HepG2 (cell line): ENCODE data around the gene SSPN. TPM values are rescaled to one million over a fixed set of nuclear protein-coding genes. Genes with fewer than 3 reads are reported as not detected.
"Not testable (repeated sequence)": the region's sequence is repeated elsewhere in the genome, so short reads cannot be mapped to it uniquely, and the experiment has no call there.

Source experiments
- ATAC-seq: fragments of 200-7000 bp; cut with Tn5 transposase; 3 replicates; pipeline ENCODE4 v1.9.1; 2020; ENCODE audit warnings: mild to moderate bottlenecking, moderate library complexity
- BruUV-seq: library from RNA; stranded (reverse); fragments of 400-500 nt; replicated peaks from 2 replicates; lab custom pipeline; 2021; lab: Mats Ljungman, UMichigan
- CTCF ChIA-PET: fragments of 300-600 bp; formaldehyde crosslinking; extraction: SDS; loops from one replicate; lab custom pipeline; 2021; ENCODE audit warnings: low total read pairs, inconsistent platforms, low intra/inter-chr PET ratio; lab: Yijun Ruan, JAX
- POLR2A ChIA-PET: fragments of 350-600 bp; sonication (Branson Sonifier 250); formaldehyde crosslinking; loops from one replicate; lab custom pipeline; 2020; ENCODE audit warnings: antibody characterized with exemption, inconsistent platforms; lab: Yijun Ruan, JAX
- DNase-seq: peaks from one replicate; pipeline ENCODE4 v3.0.0-alpha.2; 2015; ENCODE audit warnings: low spot score
- FAIRE-seq: peaks from 3 replicates; lab custom pipeline; 2011; peaks lifted over from hg19 to GRCh38; lab: Jason Lieb, UNC
- H2AFZ ChIP-seq: one replicate; pipeline ENCODE4 v1.6.1; 2011; ENCODE audit warnings: low read length, inconsistent platforms
- H3K27ac ChIP-seq: fragments of 300-600 bp; 3 replicates; pipeline ENCODE4 v1.8.0; 2011; ENCODE audit warnings: mixed run types, mild to moderate bottlenecking, mixed read lengths, low read length, inconsistent platforms; ENCODE audit not compliant: insufficient read depth; ENCODE audit errors: extremely low read length
- H3K27me3 ChIP-seq, 2 experiments: fragments of 200-600 bp in 1 of 2; 2 replicates in 1 of 2; 3 replicates in 1 of 2; pipeline versions ENCODE4 v1.6.0 to v1.8.0; 2011; ENCODE audit warnings: low read length in 2 of 2, mild to moderate bottlenecking in 2 of 2, moderate library complexity in 2 of 2, inconsistent platforms in 1 of 2; ENCODE audit not compliant: insufficient read depth in 2 of 2, control insufficient read depth in 1 of 2
- H3K36me3 ChIP-seq, 2 experiments: fragments of 200-600 bp in 1 of 2; replicated peaks in 1 of 2; 2 replicates in 1 of 2; 3 replicates in 1 of 2; pipeline versions ENCODE4 v1.5.1 to v1.8.0; 2011; ENCODE audit warnings: low read length in 2 of 2, inconsistent platforms in 1 of 2; ENCODE audit not compliant: insufficient read depth in 2 of 2, control insufficient read depth in 1 of 2
- H3K4me1 ChIP-seq: 2 replicates; pipeline ENCODE4 v1.5.1; 2012; ENCODE audit warnings: low read length, inconsistent platforms; ENCODE audit not compliant: insufficient read depth
- H3K4me2 ChIP-seq: 2 replicates; pipeline ENCODE4 v1.6.0; 2011; ENCODE audit warnings: low read depth, low read length, inconsistent platforms
- H3K4me3 ChIP-seq, 3 experiments: fragments of 200-600 bp in 1 of 3; sonication (generic), shearing (Covaris generic) in 1 of 3; replicated peaks in 1 of 3; 2 replicates each; pipeline ENCODE4 v1.5.1; 2011 to 2016; ENCODE audit warnings: low read length in 3 of 3, inconsistent platforms in 2 of 3, low read depth in 2 of 3, mild to moderate bottlenecking in 2 of 3, control low read depth in 1 of 3, mixed read lengths in 1 of 3; ENCODE audit not compliant: insufficient read depth in 1 of 3
- H3K79me2 ChIP-seq: one replicate; pipeline ENCODE4 v1.6.1; 2011; ENCODE audit warnings: low read length, inconsistent platforms; ENCODE audit not compliant: insufficient read depth
- H3K9ac ChIP-seq: 2 replicates; pipeline ENCODE4 v1.6.0; 2011; ENCODE audit warnings: mild to moderate bottlenecking, low read depth, low read length, inconsistent platforms; ENCODE audit not compliant: insufficient read depth
- H3K9me3 ChIP-seq: 2 replicates; pipeline ENCODE4 v1.5.1; 2012; ENCODE audit warnings: mild to moderate bottlenecking, low read length
- H4K20me1 ChIP-seq: 2 replicates; pipeline ENCODE4 v1.6.0; 2011; ENCODE audit warnings: inconsistent platforms, mild to moderate bottlenecking, low read length, moderate library complexity; ENCODE audit not compliant: insufficient read depth
- CEBPB ChIP-seq: IDR thresholded peaks from 2 replicates; pipeline ENCODE4 v1.6.1; 2011; ENCODE audit warnings: low read depth, low read length, improper control_type of control experiment, borderline replicate concordance
- GATAD2A ChIP-seq: IDR thresholded peaks from 2 replicates; pipeline ENCODE4 v1.6.1; 2016
- HIVEP1 ChIP-seq: sonication (generic); formaldehyde crosslinking; IDR thresholded peaks from 2 replicates; pipeline ENCODE4 v1.4.0; 2020; ENCODE audit warnings: mild to moderate bottlenecking, missing genetic modification reagents
- HOXA9 ChIP-seq: sonication (generic); formaldehyde crosslinking; IDR thresholded peaks from 2 replicates; pipeline ENCODE4 v1.8.1; 2022; ENCODE audit warnings: missing genetic modification reagents, mild to moderate bottlenecking, moderate library complexity, borderline replicate concordance
- REPIN1 ChIP-seq: sonication (generic); formaldehyde crosslinking; IDR thresholded peaks from 2 replicates; pipeline ENCODE4 v1.8.0; 2022; ENCODE audit warnings: missing genetic modification reagents, low read depth, mild to moderate bottlenecking, borderline replicate concordance
- SRSF1 ChIP-seq: fragments of 200-400 bp; formaldehyde crosslinking; optimal IDR thresholded peaks from 2 replicates; pipeline ENCODE3; 2017; ENCODE audit warnings: mild to moderate bottlenecking, low read depth, low read length, moderate library complexity
- ZNF207 ChIP-seq: fragments of 450-650 bp; IDR thresholded peaks from 2 replicates; pipeline ENCODE4 v1.6.1; 2016; ENCODE audit warnings: antibody characterized with exemption, borderline replicate concordance
- ZNF446 ChIP-seq: sonication (generic); formaldehyde crosslinking; IDR thresholded peaks from 2 replicates; pipeline ENCODE4 v1.5.0; 2020; ENCODE audit warnings: mild to moderate bottlenecking, missing genetic modification reagents
- ZNF816 ChIP-seq: sonication (generic); formaldehyde crosslinking; IDR thresholded peaks from 2 replicates; pipeline ENCODE4 v1.8.0; 2022; ENCODE audit warnings: missing genetic modification reagents, mild to moderate bottlenecking, borderline replicate concordance
- ZSCAN12 ChIP-seq: sonication (generic); formaldehyde crosslinking; IDR thresholded peaks from 2 replicates; pipeline ENCODE4 v1.9.0; 2021; ENCODE audit warnings: mild to moderate bottlenecking, missing genetic modification reagents
- WGBS: methylation state at CpG from one replicate; pipeline ENCODE4 v1.1.6; 2017; ENCODE audit warnings: low lambda C conversion rate; 5-methylcytosine and 5-hydroxymethylcytosine counted together
- in situ Hi-C: cut with HindIII; loops from 2 replicates; pipeline ENCODE4 v1.10.0; 2017; ENCODE audit warnings: low pct_unique_long_range_greater_than_20kb; ENCODE audit not compliant: extremely low pct_ligation_motif_present
- intact Hi-C: fragments of 100-400 bp; cut with micrococcal nuclease; formaldehyde crosslinking; loops from one replicate; pipeline ENCODE4 v1.10.0; 2022; ENCODE audit not compliant: unreplicated experiment
- polyA plus RNA-seq, 8 experiments: library from polyadenylated mRNA; depleted of rRNA in 3 of 8; stranded (reverse) in 7 of 8; unstranded in 1 of 8; fragments of >200 nt; fragmentation: Illumina TruSeq in 4 of 8; extraction: Trizol in 4 of 8; gene quantifications; 2 replicates each; pipeline versions ENCODE4 v1.2.1 to v1.2.3, GENCODE V29; 2011 to 2016; ENCODE audit warnings: low read depth in 4 of 8, missing spikeins in 1 of 8, mixed read lengths in 1 of 8; ENCODE audit not compliant: insufficient read depth in 1 of 8
- total RNA-seq, 5 experiments: library from RNA; depleted of rRNA; stranded (reverse); fragments of >200 nt; fragmentation: Illumina TruSeq; extraction: Trizol; gene quantifications; 2 replicates each; pipeline ENCODE4 v1.2.3, GENCODE V29; 2016; ENCODE audit warnings: low read depth in 1 of 5
- TF ChIP-seq, protein P1 (sequence below): IDR thresholded peaks from 2 replicates; pipeline ENCODE4 v1.6.1; 2012; ENCODE audit warnings: low read depth, low read length, improper control_type of control experiment
- TF ChIP-seq, protein P2 (sequence below): sonication (generic); formaldehyde crosslinking; IDR thresholded peaks from 2 replicates; pipeline ENCODE4 v1.4.0; 2020; ENCODE audit warnings: missing genetic modification reagents, borderline replicate concordance

SSPN gene
- total and polyA plus RNA-seq, 2 of the 13 experiments (the other 11 are each of a cell fraction or from before 2014, with no cell fraction given) = not detected

DNA sequence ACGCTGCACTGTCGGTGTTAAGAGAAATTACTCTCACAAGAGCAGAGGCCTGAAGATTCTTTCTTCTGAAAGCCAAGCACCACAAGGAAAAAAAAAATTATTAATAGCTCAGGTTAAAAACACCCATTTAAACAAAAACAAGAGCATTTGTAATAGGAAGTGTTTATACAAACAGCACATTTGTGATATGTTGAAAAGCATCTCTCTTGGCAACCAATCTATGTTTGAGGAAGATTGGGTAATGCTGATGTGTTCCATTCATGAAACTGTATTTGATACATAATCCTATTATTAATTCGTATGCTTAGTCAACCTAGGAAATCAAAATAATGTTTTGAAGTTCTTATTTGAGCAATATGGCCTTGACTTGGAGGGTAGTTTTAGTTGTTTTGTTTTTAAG lies 36.5 kb downstream of the SSPN start (continued):
- TF ChIP-seq HOXA9 (CRISPR knock-in tag) (no peak), GATAD2A (CRISPR knock-in tag) (no peak), ZNF446 (CRISPR knock-in tag) (no peak), ZNF207 (no peak), CEBPB (no peak), HIVEP1 (no peak), ZSCAN12 (no peak), SRSF1 (no peak)
- TF ChIP-seq, protein P1, sequence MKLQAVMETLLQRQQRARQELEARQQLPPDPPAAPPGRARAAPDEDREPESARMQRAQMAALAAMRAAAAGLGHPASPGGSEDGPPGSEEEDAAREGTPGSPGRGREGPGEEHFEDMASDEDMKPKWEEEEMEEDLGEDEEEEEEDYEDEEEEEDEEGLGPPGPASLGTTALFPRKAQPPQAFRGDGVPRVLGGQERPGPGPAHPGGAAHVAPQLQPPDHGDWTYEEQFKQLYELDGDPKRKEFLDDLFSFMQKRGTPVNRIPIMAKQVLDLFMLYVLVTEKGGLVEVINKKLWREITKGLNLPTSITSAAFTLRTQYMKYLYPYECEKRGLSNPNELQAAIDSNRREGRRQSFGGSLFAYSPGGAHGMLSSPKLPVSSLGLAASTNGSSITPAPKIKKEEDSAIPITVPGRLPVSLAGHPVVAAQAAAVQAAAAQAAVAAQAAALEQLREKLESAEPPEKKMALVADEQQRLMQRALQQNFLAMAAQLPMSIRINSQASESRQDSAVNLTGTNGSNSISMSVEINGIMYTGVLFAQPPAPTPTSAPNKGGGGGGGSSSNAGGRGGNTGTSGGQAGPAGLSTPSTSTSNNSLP = no peak
- TF ChIP-seq, protein P2, sequence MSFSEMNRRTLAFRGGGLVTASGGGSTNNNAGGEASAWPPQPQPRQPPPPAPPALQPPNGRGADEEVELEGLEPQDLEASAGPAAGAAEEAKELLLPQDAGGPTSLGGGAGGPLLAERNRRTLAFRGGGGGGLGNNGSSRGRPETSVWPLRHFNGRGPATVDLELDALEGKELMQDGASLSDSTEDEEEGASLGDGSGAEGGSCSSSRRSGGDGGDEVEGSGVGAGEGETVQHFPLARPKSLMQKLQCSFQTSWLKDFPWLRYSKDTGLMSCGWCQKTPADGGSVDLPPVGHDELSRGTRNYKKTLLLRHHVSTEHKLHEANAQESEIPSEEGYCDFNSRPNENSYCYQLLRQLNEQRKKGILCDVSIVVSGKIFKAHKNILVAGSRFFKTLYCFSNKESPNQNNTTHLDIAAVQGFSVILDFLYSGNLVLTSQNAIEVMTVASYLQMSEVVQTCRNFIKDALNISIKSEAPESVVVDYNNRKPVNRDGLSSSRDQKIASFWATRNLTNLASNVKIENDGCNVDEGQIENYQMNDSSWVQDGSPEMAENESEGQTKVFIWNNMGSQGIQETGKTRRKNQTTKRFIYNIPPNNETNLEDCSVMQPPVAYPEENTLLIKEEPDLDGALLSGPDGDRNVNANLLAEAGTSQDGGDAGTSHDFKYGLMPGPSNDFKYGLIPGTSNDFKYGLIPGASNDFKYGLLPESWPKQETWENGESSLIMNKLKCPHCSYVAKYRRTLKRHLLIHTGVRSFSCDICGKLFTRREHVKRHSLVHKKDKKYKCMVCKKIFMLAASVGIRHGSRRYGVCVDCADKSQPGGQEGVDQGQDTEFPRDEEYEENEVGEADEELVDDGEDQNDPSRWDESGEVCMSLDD (CRISPR knock-in tag) = no peak

- POLR2A ChIA-PET = no interaction called here
- TF ChIP-seq ZNF816 (CRISPR knock-in tag) = no peak
- no peak for TF ChIP-seq REPIN1 (CRISPR knock-in tag)
- TF ChIP-seq, all 625 proteins: peak for 0
- ATAC-seq (no peak), FAIRE-seq (no peak), DNase-seq (no peak)
- in situ Hi-C loops (no loop called here), intact Hi-C loops (no loop called here)
- Histone ChIP-seq H3K36me3 (no peaks in the 10 kb centered on the region), H3K4me3 (no peak overlapping the region), H3K9me3 (no peaks in the 10 kb centered on the region), H3K27ac (no peak overlapping the region), H3K9ac (no peak overlapping the region), H2AFZ (no peak overlapping the region), H3K4me2 (no peak overlapping the region), H3K4me1 (no peaks in the 10 kb centered on the region), H3K27me3 (peaks cover 0 to 20% of the 10 kb centered on the region in 2 experiments; a peak in 2 of 5 replicates), H3K79me2 (no peaks in the 10 kb centered on the region), H4K20me1 (no peaks in the 10 kb centered on the region)
- no TSS peak for BruUV-seq
- WGBS = 45% methylated on average over 9 of the region's 9 CpGs
- CTCF ChIA-PET = no interaction called here
These were observed 38.3 kb downstream of the SSPN start for GRCh38 chr12:26233631-26234030.

GRCh38 chr12:26235465-26235864 lies 40.1 kb downstream of the SSPN start:
- intact Hi-C loops, H3K36me3 ChIP-seq, H3K4me3 ChIP-seq, POLR2A ChIA-PET, H3K9me3 ChIP-seq, H2AFZ ChIP-seq, H4K20me1 ChIP-seq, H3K79me2 ChIP-seq, DNase-seq, ATAC-seq, H3K9ac ChIP-seq, in situ Hi-C loops, H3K4me2 ChIP-seq, FAIRE-seq, H3K27ac ChIP-seq, CTCF ChIA-PET, BruUV-seq: not testable (repeated sequence)
- 28% methylated on average over 2 of the region's 2 CpGs for WGBS
- Histone ChIP-seq H3K27me3 (peaks cover 0 to 14% of the 10 kb centered on the region in 2 experiments; a peak in 2 of 5 replicates), H3K4me1 (peaks cover 18% of the 10 kb centered on the region)
